Upper lobe of right lung (tissue), 1 donor: Measurements from ENCODE around the gene PRKCZ. TPM values are rescaled to one million over a fixed set of nuclear protein-coding genes. Genes with fewer than 3 reads are reported as not detected.

Experiments used
- ATAC-seq: fragments of 200-7000 bp; cut with Tn5 transposase; one replicate; pipeline ENCODE4 v1.9.1; 2020; ENCODE audit warnings: mild to moderate bottlenecking, moderate library complexity
- DNase-seq: peaks from one replicate; pipeline ENCODE4 v3.0.0-alpha.2; 2020
- H3K27ac ChIP-seq: fragments of 200-600 bp; one replicate; pipeline ENCODE4 v1.8.0; 2022
- H3K27me3 ChIP-seq: fragments of 200-600 bp; one replicate; pipeline ENCODE4 v1.8.0; 2022; ENCODE audit warnings: mild to moderate bottlenecking
- H3K36me3 ChIP-seq: fragments of 200-600 bp; one replicate; pipeline ENCODE4 v1.8.0; 2022
- H3K4me1 ChIP-seq: fragments of 200-600 bp; one replicate; pipeline ENCODE4 v1.8.0; 2022
- H3K4me3 ChIP-seq: fragments of 200-600 bp; one replicate; pipeline ENCODE4 v1.8.0; 2022; ENCODE audit warnings: mild to moderate bottlenecking
- H3K9me3 ChIP-seq: fragments of 200-600 bp; one replicate; pipeline ENCODE4 v1.8.0; 2022
- intact Hi-C: fragments of 100-400 bp; cut with DNase I; formaldehyde crosslinking; loops from one replicate; pipeline ENCODE4 v1.11.0; 2022
- total RNA-seq: library from RNA; stranded (reverse); fragmentation: NEBNext Ultra II Directional; extraction: Animal tissue kit (Norgen Biotek cat#: 25700); gene quantifications from one replicate; pipeline ENCODE4 v1.2.1, GENCODE V29; 2021
- TF ChIP-seq, protein P1 (sequence below): fragments of 200-600 bp; IDR thresholded peaks from one replicate; pipeline ENCODE4 v1.8.0; 2022; ENCODE audit warnings: antibody characterized with exemption
- donor health status: DM: no; HTN: yes; CAD: no; lungs with severe emphysema.

PRKCZ gene
- total RNA-seq, 1 donor from 2014 or later, result 121 TPM

DNA sequence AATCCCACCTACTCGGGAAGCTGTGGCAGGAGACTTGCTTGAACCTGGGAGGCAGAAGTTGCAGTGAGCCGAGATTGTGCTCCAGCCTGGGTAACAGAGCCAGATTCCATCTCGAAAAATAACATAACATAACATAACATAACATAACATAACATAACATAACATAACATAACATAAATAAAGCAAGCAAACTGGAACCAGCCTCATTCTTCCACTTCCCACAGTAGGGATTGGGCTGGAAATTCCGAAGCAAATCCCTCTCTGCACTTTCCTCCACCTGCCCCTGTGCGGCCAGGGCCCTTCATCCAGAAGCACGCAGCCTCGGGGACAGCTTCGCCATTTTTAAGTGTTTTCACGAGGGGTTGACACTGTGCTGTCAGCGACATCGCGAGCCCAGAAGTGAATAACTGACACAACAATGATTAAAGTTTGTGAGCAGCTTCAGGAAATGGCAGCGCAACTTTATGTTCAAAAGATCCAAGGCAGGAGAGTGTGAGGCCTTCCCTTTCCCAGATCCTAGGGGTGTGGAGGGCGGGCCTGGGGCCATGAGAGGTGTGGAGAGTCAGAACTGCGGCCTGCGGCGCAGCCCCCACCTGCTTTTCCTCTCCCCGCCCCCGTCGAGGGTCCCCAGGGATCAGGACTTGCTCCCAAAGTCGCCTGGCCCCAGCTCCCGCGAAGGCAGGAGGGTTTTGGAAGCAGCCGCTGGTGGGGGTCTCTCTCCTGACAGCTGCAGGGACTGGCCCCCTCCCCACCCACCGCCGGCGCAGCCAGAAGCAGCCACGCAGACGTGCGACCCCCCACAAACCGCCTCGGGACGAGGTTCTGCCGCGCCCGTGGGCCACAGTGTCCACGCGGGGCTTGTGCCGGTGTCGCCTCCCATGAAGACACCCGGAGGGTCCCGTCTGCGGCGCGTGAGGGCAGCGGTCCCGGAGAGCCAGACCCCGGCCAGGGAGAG, 31.7 kb upstream of the PRKCZ start:
- intact Hi-C loops, result no loop called here
- TF ChIP-seq, protein P1, sequence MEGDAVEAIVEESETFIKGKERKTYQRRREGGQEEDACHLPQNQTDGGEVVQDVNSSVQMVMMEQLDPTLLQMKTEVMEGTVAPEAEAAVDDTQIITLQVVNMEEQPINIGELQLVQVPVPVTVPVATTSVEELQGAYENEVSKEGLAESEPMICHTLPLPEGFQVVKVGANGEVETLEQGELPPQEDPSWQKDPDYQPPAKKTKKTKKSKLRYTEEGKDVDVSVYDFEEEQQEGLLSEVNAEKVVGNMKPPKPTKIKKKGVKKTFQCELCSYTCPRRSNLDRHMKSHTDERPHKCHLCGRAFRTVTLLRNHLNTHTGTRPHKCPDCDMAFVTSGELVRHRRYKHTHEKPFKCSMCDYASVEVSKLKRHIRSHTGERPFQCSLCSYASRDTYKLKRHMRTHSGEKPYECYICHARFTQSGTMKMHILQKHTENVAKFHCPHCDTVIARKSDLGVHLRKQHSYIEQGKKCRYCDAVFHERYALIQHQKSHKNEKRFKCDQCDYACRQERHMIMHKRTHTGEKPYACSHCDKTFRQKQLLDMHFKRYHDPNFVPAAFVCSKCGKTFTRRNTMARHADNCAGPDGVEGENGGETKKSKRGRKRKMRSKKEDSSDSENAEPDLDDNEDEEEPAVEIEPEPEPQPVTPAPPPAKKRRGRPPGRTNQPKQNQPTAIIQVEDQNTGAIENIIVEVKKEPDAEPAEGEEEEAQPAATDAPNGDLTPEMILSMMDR, result no peak
- no peaks in the 10 kb centered on the region for H3K36me3 ChIP-seq
- no peak for ATAC-seq
- H3K27ac ChIP-seq, result no peak overlapping the region
- DNase-seq, result no peak
- H3K27me3 ChIP-seq, result peaks cover 55% of the 10 kb centered on the region
- H3K4me3 ChIP-seq, result no peak overlapping the region
- no peaks in the 10 kb centered on the region for H3K9me3 ChIP-seq
- peaks cover 5% of the 10 kb centered on the region for H3K4me1 ChIP-seq

DNA sequence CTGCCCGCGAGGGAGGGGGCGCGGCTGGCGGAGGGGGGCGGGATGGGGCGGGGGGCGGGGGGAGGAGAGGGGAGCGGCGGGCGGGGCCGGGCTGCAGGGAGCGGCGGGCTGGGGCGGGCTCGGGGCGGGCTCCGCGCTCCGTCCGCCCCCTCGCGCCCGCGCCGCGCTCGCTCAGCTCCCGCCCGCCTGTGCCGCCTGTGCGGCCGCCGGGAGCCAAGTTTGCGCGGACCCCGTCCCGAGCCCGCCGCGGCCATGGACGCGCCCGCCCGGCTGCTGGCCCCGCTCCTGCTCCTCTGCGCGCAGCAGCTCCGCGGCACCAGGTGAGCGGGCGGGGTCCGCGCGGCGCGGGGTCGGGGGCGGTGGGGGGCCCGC, 31.1 kb upstream of the PRKCZ start, which contains the start of gene GABRD:
GABRD (plus strand) TSS at position 174 of the 372 bp plus-strand sequence; CDS start at position 253, 79 bp downstream.
- Histone ChIP-seq H3K4me1 (peaks cover 5% of the 10 kb centered on the region), H3K9me3 (no peaks in the 10 kb centered on the region), H3K27ac (no peak within 1 kb of the TSS), H3K27me3 (peaks cover 59% of the 10 kb centered on the region), H3K36me3 (no peaks in the 10 kb centered on the region), H3K4me3 (peak within 1 kb of the TSS; percentile 14)
- intact Hi-C loops, result no loop called here
- TF ChIP-seq, protein P1, result no peak
- DNase-seq (no peak), ATAC-seq (peak; percentile 37)

DNA sequence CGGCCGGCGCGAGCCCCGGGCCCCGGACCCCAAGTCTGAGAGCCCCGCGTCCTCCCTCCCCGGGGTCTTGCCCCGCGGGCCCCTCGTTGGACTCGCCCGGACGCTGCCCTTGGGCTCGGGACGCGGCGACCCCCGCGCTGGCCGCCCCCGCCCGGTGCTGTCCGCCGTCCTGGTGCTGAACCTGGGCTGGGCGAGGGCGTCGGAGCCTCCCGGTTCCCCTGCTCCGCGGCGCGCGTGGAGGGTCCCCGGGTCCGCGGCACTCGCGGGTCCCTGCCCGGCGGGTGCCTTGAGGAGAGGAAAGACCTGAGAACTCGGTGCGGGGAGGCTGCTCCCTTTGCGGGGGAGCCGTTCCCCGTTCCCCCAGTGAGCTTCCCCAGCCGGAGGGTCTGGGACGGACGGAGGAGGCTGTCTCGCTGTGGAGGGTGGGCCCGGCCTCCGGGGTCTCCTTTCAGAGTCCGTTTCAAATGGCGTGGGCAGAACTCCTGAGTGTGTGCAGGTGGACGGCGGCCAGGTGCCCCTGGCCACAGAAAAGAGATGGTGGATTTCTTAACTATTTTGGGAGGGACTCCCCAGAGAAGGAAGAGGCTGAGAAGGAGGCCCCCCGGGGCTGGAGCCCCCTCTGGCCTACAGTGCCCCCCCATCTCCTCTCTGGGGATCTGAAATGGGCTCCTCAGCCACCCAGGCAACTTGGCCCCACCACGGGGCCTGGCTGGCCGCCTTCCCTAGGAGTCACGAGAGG, 30.5 kb upstream of the PRKCZ start:
- Histone ChIP-seq H3K9me3 (no peaks in the 10 kb centered on the region), H3K27me3 (peaks cover 65% of the 10 kb centered on the region), H3K4me1 (peaks cover 5% of the 10 kb centered on the region), H3K4me3 (peak overlapping the region; percentile 14), H3K27ac (no peak overlapping the region), H3K36me3 (no peaks in the 10 kb centered on the region)
- ATAC-seq, result peak; percentile 25
- intact Hi-C loops, result no loop called here
- no peak for DNase-seq
- TF ChIP-seq, protein P1, result no peak

DNA sequence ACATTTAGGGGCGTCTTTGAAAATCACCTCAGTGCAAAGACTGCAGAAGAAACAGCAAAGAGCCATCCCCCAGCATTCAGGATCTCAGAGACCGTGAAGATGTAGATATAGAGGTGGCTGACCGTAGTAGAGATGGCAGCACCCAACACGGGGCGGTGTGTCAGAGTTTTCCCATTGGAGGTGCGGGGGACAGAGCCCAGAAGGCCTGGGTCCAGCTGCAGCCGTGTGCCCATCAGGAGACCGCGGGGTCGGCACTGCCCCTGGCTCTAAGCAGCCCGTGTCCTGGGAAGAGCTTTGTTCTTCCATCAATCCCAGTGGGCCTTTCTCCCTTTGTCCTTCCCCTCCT, 29.9 kb upstream of the PRKCZ start:
- peaks cover 5% of the 10 kb centered on the region for H3K4me1 ChIP-seq
- H3K4me3 ChIP-seq, result no peak overlapping the region
- TF ChIP-seq, protein P1, result no peak
- intact Hi-C loops, result no loop called here
- no peak overlapping the region for H3K27ac ChIP-seq
- peaks cover 63% of the 10 kb centered on the region for H3K27me3 ChIP-seq
- no peaks in the 10 kb centered on the region for H3K36me3 ChIP-seq
- DNase-seq (no peak), ATAC-seq (no peak)
- H3K9me3 ChIP-seq, result no peaks in the 10 kb centered on the region

DNA sequence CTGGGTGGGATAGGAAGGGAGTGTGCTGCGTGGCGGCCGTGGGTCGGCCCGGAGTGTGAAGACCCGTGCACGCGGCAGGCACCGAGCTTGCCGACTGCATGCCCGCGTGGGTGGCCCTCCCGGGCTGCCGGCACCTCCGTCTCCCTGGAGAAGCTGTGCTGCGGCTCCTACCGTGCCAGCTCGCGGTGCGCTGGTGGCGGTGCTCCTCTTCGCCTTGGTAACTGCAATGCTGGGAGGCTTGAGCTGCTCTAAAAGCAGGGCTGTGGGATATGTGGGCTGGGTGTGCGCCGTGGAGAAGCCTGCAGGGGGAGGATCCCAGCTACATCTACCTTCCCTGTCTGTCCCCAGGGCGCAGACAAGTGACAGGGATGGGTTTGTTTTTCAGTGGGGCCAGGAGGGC, 28.7 kb upstream of the PRKCZ start:
- intact Hi-C loops, result no loop called here

More for the DNA sequence above, 28.7 kb upstream of the PRKCZ start:
- peaks cover 60% of the 10 kb centered on the region for H3K27me3 ChIP-seq
- ATAC-seq (no peak), DNase-seq (no peak)
- H3K36me3 ChIP-seq, result no peaks in the 10 kb centered on the region
- no peak overlapping the region for H3K4me3 ChIP-seq
- H3K9me3 ChIP-seq, result no peaks in the 10 kb centered on the region
- TF ChIP-seq, protein P1, result no peak
- no peak overlapping the region for H3K27ac ChIP-seq
- peaks cover 14% of the 10 kb centered on the region for H3K4me1 ChIP-seq
